Mucosa of descending colon (tissue), 3 donors: ENCODE results near the gene HPS1. TPM values are rescaled to one million over a fixed set of nuclear protein-coding genes. Genes with fewer than 3 reads are reported as not detected.

Experiments used
- ATAC-seq: fragments of 200-7000 bp; cut with Tn5 transposase; one replicate; pipeline ENCODE4 v1.9.1; 2020; ENCODE audit warnings: mild to moderate bottlenecking, moderate library complexity
- DNase-seq, 3 donors: peaks; one replicate each; pipeline ENCODE4 v3.0.0-alpha.2; 2020
- H3K36me3 ChIP-seq: fragments of 200-600 bp; one replicate; pipeline ENCODE4 v1.8.0; 2021; ENCODE audit warnings: low read depth, mild to moderate bottlenecking
- H3K4me1 ChIP-seq: fragments of 200-600 bp; one replicate; pipeline ENCODE4 v1.8.0; 2021; ENCODE audit warnings: low read depth, mild to moderate bottlenecking
- H3K4me3 ChIP-seq: fragments of 200-600 bp; one replicate; pipeline ENCODE4 v1.8.0; 2021; ENCODE audit warnings: mild to moderate bottlenecking
- H3K9me3 ChIP-seq: fragments of 200-600 bp; one replicate; pipeline ENCODE4 v1.8.0; 2021; ENCODE audit warnings: mild to moderate bottlenecking
- intact Hi-C, 2 donors: fragments of 100-400 bp; cut with DNase I in 1 of 2; cut with micrococcal nuclease in 1 of 2; formaldehyde crosslinking; loops; one replicate each; pipeline versions ENCODE4 v1.11.0 to v1.11.1; 2022; cut with DNase I, micrococcal nuclease
- microRNA-seq: library from miRNA; unstranded; fragments of <30 nt; microRNA quantifications from one replicate; pipeline ENCODE4, GENCODE V29; 2019
- total RNA-seq, 3 donors: library from RNA; stranded (reverse); fragmentation: NEBNext Ultra II Directional in 2 of 3; extraction: Animal tissue kit (Norgen Biotek cat#: 25700) in 2 of 3; gene quantifications; one replicate each; pipeline versions ENCODE4 v1.2.1 to v1.2.4, GENCODE V29; 2021 to 2023
- TF ChIP-seq, protein P1 (sequence below): fragments of 200-600 bp; IDR thresholded peaks from one replicate; pipeline ENCODE4 v1.8.0; 2022; ENCODE audit warnings: antibody characterized with exemption, mild to moderate bottlenecking
- donor health status: DM: no; HTN: no; CAD: no; lungs with moderate emphysema.
- donor health status: DM: no; HTN: no; CAD: no.
- donor health status: DM: no; HTN: yes; CAD: no.

HPS1 gene
- total RNA-seq, 3 donors from 2014 or later: 80.9 to 101 (median 85.4) TPM

DNA sequence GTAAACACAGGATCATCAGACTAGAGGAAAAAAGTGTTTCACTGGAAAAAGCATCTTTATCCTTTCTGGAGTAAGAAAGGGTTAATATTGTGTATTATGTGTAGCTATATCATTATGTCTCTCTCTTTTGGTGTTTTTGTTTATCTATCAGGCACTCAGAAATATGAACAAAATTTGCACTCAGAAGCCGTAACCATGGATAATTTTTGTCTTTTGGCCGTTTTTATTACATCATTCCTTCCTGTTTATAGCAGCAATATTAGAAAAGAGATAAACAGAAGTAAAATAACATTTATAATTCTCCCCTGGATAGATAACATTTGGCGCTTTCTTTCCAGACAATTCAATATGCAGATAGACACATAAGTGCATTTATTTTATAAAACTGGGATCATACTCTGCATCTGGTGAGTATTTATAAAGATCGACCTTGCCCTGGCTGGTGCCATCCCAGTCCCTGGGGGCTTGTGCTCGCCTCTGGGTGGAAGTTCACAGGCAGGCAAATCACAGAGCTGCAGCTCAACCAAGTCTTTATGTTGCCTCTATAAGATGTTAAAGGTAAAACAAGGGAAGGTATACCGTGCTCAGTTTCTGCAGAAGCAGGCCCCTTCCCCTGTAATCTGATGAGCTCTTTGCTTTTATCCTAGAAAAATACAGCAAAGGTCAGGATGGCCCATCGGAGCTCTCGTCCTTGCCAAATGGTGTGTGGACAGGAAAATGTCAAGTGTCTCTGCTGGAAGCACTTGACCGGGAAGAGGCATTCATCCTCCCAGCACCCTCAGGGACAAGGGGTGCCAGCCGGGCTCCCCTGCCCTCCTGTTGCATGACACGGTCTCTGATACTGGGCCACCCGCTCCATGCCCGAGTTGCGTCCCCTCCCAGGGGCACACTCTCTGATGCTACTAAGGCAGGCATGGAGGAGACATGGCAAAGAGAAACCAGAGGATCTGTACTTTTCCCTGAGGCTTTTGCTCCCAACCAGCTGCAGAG lies 75.6 kb downstream of the HPS1 start:
- TF ChIP-seq, protein P1, sequence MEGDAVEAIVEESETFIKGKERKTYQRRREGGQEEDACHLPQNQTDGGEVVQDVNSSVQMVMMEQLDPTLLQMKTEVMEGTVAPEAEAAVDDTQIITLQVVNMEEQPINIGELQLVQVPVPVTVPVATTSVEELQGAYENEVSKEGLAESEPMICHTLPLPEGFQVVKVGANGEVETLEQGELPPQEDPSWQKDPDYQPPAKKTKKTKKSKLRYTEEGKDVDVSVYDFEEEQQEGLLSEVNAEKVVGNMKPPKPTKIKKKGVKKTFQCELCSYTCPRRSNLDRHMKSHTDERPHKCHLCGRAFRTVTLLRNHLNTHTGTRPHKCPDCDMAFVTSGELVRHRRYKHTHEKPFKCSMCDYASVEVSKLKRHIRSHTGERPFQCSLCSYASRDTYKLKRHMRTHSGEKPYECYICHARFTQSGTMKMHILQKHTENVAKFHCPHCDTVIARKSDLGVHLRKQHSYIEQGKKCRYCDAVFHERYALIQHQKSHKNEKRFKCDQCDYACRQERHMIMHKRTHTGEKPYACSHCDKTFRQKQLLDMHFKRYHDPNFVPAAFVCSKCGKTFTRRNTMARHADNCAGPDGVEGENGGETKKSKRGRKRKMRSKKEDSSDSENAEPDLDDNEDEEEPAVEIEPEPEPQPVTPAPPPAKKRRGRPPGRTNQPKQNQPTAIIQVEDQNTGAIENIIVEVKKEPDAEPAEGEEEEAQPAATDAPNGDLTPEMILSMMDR: no peak
- no peak for ATAC-seq
- no peaks in the 10 kb centered on the region for H3K9me3 ChIP-seq
- H3K4me3 ChIP-seq: no peak overlapping the region
- DNase-seq: no peak
- no peaks in the 10 kb centered on the region for H3K4me1 ChIP-seq
- no peaks in the 10 kb centered on the region for H3K36me3 ChIP-seq
- intact Hi-C loops: no loop called here

DNA sequence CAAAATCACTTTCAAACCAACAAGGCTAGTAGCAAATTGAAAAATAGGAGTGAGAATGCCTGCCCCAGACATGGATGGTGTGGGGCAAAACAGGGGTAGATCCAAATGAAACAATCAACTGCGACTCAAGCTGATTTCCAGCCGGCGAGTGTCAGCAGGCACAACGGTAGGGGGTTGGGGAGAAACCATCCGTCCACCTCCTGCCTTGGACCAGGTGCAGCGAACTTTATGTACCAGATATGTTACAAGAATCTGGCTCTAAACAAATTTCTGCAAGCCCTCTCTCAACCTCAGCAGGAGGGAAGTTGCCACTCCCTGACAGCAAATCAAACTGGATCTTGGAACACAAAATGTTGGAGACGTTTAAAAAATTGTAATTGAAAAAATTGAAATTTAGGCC lies 76.9 kb downstream of the HPS1 start:
- DNase-seq (no peak), ATAC-seq (no peak)
- no peaks in the 10 kb centered on the region for H3K9me3 ChIP-seq
- no peaks in the 10 kb centered on the region for H3K4me1 ChIP-seq
- TF ChIP-seq, protein P1: no peak
- no peaks in the 10 kb centered on the region for H3K36me3 ChIP-seq
- H3K4me3 ChIP-seq: no peak overlapping the region
- intact Hi-C loops: no loop called here

DNA sequence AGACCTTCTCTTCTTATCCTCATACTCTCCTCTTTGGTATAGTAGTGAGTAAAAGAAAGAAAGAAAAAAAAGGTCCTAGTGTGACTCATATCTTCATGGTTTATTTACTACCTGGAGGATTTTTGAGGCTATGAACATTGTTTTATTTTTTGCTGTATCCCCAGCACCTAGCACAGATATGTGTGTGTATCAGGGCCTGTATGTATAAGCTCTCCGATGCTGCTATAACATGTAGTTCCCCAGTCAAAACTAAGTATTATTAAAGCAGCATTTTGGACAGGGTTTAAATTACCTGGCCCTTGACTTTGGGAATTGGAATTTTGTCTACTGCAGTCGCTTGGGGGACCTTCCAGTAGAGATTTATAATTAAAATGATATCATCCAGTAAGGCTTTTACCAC lies 78.1 kb downstream of the HPS1 start:
- Histone ChIP-seq H3K9me3 (no peaks in the 10 kb centered on the region), H3K36me3 (no peaks in the 10 kb centered on the region), H3K4me3 (no peak overlapping the region), H3K4me1 (no peaks in the 10 kb centered on the region)
- TF ChIP-seq, protein P1: no peak
- intact Hi-C loops: no loop called here
- ATAC-seq: no peak
- DNase-seq: no peak

DNA sequence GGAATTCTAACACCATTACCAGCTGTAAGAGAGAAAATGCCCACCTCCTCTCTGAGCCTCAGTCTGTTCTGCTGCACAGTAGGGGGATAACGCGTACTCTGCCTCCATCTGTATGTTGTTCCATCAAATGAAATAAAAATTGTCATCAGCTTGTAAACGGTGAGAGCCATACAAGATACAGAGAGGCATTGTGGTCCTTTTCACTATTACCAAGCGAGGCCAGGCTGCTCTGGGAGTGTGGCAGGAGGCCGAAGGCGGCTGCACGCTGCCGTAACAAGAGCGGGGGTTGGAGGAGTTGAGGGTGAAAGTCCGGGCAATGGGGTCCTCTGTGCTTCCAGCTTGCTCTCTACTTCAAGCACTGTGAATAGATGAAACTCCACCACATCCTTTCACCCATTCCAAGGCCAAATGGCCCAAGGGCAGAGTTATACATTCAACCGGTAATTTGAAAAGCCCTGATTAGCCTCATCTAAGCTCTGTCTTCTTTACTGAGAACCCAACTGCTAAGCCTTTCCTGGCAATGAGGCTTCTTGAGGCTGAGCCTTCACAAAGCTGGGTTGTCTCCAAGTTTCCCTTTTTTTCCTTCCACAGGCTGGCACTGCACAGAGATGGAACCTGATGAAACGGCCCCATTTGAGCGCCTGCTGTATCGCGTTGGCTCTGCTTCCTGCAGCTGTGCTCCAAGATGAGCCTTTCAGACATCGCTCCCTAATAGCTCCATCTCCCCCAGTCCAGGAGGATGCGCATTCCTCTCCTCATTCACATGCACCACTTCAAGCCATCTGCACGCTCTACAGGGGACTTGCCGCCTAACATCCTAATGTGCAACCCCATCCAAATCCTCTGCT lies 78.9 kb downstream of the HPS1 start:
- no peaks in the 10 kb centered on the region for H3K9me3 ChIP-seq
- TF ChIP-seq, protein P1: no peak
- intact Hi-C loops: no loop called here
- no peaks in the 10 kb centered on the region for H3K36me3 ChIP-seq
- H3K4me1 ChIP-seq: no peaks in the 10 kb centered on the region
- no peak for DNase-seq
- ATAC-seq: no peak
- H3K4me3 ChIP-seq: no peak overlapping the region

Small RNA genes within 50 kb of the gene (microRNA-seq; reads per million reads assigned to microRNA genes)
- gene MIR1287: 31.2 reads per million, percentile 47 among the genes with 10 or more reads in this experiment
- 0.70 reads per million for gene MIR4685

Other genes with a start within 250 kb of the HPS1 start
- 1 to 10 TPM in 1 of 3 donors, under 1 TPM in 2; 0.58 to 7.8 (median 0.58) TPM for gene LOXL4, start 178.7 kb downstream of the HPS1 start, total RNA-seq
- gene PYROXD2, start 31.8 kb downstream of the HPS1 start, total RNA-seq: 10 to 100 TPM in 1 of 3 donors, 1 to 10 TPM in 2; 6.3 to 11.6 (median 9.7) TPM